ENCODE measurements around the gene MAP3K14.

DNA sequence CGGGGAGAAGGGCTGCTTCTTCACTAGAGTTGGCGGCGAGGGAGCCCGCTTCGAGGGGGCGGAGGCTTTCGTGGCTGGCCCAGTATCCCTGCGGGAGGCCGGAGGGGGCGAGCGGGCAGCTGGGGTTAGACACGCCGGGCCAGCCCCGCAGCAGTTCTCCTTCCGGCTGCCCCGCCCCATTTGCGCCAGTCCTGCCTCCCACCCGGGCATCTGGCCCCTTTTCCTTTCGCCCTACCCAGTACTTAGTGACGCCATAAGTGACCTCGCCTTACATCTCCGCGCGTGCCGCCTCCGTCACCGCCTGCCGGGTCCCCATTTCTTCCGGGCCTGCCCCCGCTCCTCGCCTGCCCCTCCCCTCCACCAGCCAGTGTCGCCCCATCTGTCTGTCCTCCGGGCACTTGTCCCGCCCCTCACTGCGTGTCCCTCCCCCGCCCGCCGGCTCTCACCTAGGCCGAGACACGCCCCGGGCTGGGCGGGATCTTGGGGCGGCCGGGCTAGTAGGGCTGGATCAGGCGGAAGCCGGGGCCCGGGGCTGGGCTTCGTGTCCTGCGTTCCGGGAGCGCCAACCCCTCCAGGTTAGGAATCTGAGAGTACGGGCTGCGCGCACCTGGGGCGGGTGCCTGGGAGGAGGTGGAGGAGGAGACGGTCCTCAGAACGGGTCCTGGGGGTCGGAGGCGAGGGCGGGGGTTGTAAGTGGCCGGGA, 69.2 kb downstream of the MAP3K14 start:
- TF ChIP-seq POLR2A (IDR thresholded peaks at IDR 0.05): peak; percentile 88 to 92
- TF ChIP-seq, protein P1, sequence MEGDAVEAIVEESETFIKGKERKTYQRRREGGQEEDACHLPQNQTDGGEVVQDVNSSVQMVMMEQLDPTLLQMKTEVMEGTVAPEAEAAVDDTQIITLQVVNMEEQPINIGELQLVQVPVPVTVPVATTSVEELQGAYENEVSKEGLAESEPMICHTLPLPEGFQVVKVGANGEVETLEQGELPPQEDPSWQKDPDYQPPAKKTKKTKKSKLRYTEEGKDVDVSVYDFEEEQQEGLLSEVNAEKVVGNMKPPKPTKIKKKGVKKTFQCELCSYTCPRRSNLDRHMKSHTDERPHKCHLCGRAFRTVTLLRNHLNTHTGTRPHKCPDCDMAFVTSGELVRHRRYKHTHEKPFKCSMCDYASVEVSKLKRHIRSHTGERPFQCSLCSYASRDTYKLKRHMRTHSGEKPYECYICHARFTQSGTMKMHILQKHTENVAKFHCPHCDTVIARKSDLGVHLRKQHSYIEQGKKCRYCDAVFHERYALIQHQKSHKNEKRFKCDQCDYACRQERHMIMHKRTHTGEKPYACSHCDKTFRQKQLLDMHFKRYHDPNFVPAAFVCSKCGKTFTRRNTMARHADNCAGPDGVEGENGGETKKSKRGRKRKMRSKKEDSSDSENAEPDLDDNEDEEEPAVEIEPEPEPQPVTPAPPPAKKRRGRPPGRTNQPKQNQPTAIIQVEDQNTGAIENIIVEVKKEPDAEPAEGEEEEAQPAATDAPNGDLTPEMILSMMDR (IDR thresholded peaks at IDR 0.05): no peak

All from Peyer's patch (tissue), 4 donors.